Activated naive CD4-positive, alpha-beta T cell treated with Interleukin-2 at 50 U/mL for 16 hours (primary cell): Measurements from ENCODE around the gene TXNL4A.
"Not testable (repeated sequence)": the region's sequence is repeated elsewhere in the genome, so short reads cannot be mapped to it uniquely, and the experiment has no call there.

Experiments used
- DNase-seq: peaks from one replicate; pipeline ENCODE4 v3.0.0-alpha.2; 2020

Gene TXNL4A

GRCh38 chr18:79988451-79989194, at the start of gene TXNL4A:
Gene TXNL4A (minus strand): TSS chr18:79988563. CDS start chr18:79988392, 171 bp downstream.
- DNase-seq, result peak; percentile 86

DNA sequence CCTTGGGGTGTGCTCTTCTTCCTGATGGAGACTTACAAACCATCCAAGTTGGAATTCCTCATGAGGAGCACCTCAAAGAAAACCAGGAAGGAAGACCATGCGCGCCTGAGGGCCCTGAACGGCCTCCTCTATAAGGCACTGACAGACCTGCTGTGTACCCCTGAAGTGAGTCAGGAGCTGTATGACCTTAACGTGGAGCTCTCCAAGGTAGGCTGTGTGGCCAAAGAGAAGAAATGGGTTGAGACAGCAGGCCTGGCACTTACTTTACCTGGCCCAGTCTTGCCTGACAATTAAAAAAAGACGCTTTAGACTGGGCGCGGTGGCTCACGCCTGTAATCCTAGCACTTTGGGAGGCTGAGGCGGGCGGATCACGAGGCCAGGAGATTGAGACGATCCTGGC, 48.9 kb upstream of the TXNL4A start:
- no peak for DNase-seq

- DNase-seq, result no peak
Observed at GRCh38 chr18:80035997-80036396, 47.6 kb upstream of the TXNL4A start.

DNA sequence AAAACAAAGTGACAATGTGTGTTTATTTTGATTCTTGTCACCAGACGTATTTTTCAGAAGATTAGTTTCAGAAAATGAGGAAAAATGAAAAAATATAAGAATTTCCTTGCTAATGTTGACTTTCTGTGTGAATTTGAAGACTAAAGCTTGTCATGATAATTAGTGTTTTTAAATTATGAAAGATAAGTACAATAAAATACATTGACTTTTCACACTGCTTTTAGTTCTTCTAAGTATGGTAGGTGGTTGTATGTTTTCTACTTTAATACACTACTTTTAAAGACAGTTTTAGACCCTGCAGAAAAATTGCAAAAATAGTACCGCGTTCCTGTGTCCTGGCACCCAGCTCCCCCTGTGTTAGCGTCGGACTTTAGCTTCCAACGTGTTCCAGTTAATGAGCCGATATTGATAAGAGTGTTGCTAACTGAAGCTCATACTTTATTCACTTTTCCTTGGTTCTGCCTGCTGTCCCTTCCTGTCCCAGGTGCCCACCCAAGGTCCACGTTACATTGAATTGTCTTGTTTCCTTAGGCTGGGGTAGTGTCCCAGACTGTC, 46.6 kb upstream of the TXNL4A start:
- DNase-seq, result no peak

DNA sequence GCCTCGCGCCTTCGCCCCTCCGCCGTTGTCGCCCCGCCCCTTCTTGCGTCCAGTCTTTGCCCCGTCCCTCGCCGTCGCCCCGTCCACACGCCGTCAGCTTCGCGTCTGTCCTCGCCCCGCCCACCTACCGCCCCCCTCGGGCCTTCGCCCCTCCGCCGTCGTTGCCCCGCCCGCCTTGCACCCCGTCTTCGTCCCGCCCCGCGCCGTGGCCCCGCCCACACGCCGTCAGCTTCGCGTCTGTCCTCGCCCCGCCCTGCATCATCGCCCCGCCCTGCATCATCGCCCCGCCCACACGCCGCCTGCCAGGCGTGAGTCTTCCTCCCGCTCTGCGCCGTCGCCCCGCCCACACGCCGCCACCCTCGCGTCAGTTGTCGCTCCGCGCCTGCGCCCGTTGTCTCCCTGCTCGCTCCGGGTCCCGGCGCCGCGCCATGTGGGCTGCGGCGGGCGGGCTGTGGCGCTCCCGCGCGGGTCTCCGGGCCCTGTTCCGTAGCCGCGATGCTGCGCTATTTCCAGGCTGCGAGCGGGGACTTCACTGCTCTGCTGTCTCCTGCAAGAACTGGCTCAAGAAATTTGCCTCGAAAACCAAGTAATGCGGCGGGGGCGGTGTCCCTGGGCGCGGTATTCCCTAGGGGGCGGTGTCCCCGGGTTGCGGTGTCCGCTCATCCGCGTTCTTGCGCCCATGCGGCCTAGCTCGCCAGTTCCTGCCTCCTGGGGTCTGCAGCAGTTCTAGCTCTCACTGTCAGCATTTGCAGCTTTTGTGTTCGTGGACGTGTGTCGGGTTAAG, 45.9 kb upstream of the TXNL4A start, which contains the start of gene RBFA:
TSS of gene RBFA (plus strand) at position 367 of the 784 bp plus-strand sequence. CDS start at position 429, 62 bp downstream.
- DNase-seq, result peak; percentile 99

DNA sequence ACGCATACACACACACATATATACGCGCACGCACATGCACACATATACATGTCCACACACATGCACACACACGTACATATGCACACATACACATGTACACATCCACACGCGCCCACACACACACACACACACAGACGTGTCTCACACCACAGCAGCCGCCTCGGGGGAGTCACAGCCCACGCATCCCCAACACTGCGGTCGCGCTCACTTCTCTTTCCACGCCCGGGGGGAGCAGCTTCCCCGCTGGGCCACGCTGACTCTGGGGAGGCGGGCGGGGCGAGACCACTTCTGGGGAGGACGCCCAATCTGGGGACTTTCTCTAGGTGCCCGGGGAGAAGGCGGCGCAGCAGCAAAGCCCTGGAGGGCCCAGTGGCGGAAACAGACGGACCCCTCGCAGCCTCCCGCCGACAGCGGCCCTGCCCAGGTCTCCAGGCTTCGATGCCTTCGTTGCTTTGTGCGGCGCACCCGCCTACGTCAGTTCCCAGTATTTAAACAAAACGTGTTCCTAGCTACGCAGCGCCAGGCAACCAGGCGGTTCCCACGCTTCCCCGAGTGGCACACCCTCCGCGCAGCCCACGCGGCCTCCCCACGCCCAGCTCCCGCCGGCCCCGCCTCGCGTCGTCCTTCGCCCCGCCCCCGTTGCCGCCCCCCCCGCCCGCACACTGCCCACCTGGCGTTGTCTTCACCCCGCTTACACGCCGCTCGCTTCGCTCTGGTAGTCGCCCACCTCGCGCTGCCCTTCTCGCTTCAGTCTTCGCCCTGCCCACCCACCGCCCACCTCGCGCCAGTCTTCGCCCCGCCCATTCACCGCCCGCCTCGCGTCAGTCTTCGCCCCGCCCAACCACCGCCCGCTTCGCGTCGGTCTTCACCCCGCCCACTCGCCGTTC, 45.1 kb upstream of the TXNL4A start:
- DNase-seq, result peak; percentile 77

DNA sequence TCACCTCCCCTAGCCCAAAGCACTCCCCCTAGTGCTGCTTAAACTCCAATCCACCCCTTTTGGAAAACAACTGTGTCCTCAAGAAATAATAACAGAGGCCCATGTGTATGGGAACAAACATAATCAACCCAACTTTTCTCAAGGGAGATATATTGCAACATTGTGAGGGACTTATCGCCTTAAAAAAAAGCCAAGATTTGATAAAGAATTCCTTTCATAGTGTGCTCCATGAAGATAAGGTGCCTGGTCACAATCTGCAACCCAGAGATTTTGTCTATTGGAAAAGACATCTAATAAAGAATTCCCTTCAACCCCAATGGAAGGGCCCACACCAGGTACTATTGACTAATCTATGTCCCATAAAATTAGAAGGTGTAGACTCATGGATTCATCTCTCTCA, 41.3 kb upstream of the TXNL4A start:
- no peak for DNase-seq

DNA sequence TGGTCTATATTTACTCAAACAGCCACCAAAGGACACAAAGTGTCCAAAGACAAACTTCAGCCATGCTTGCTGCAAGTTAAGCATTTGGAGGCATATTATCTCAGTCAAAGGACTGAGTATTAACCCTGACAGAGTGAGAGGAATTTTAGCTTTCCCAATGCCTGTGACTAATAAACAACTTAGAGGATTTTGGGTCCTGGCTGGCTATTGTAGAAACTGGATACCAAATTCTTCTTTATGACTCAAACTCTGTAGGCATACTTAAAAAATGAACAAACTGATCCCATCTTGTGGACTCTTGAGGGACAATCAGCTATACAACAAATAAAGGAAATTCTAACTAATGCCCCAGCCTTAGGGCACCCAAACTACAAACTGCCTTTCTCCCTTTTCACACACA, 39.4 kb upstream of the TXNL4A start:
- not testable (repeated sequence) for DNase-seq

GRCh38 chr18:80026363-80026762, 38.0 kb upstream of the TXNL4A start:
- no peak for DNase-seq

- no peak for DNase-seq
Observed at GRCh38 chr18:80023173-80023572, 34.8 kb upstream of the TXNL4A start.

- DNase-seq, result no peak
Observed at GRCh38 chr18:80022613-80023012, 34.2 kb upstream of the TXNL4A start.

- no peak for DNase-seq
Observed at GRCh38 chr18:80012714-80013113, 24.4 kb upstream of the TXNL4A start.

DNA sequence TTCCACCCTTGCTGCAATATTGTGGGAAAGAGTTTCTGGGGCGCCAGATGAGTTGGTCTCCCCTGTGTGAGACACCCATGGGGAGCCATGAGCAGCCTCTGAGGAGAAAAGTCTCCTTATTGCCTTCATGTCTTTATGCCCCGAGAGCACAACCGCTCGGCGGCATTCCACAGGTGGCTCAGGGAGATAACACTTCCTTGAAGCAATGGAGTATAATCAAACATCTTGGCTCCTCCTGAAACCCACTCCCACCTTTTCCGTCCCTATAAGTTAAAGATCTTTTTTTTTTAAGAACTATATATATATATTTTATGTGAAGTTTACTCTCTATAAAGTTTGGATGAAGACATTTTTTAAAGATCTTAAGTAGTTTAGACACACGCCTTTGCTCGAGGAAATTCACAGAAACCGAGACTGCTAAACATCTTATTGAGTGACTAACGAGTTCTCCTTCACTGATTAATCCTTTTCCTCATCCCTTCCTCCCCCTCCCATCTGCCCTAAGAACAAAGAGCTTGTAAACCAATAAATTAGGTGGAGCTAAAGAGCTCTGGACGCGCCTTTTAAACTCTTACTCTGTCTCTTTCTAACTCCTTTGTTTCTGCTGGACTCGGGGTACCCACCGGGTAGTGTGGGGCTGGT, 23.3 kb upstream of the TXNL4A start:
- DNase-seq, result not testable (repeated sequence)

- no peak for DNase-seq
Observed at GRCh38 chr18:80010551-80010906, 22.2 kb upstream of the TXNL4A start.

GRCh38 chr18:80009661-80010550, 21.5 kb upstream of the TXNL4A start:
- no peak for DNase-seq

DNA sequence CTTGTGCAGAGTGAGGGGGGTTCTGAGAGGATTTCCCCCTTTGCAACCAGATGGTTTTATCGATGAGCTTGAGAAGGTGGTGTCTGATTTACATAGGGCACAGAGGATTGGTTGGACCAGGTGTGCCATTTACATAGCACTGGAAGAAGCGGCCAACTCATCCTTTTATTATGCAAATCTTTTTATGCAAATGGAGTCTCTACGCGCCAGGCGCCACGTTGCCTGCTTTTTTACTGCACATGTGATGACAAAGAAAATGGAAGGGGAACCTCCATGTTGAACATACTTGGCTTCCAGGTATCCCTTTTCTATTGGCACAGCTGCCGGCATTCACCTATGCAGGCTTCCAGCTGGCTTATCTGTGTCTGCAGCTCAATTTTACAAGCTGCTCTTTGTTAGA, 18.4 kb upstream of the TXNL4A start:
- no peak for DNase-seq

GRCh38 chr18:80004600-80005342, 16.4 kb upstream of the TXNL4A start:
- no peak for DNase-seq

DNA sequence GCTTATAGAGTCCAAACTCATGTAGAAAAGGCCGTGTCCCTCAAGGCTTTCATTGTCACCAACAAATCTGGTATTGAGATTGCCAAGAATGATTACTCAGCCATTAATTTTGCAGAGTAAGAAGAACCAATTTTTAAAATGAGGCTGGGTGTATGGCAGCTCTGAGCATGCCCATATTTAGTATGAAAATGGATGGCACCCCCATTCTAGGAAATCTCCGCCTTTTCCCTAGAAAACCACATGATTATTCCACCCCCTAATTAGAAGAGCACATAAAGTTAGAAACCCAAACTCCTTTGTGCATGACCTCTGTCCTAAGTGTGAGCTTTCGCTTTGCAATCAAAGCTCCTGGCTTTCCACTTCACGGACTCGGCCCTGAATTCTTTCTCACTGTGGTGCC, 14.1 kb upstream of the TXNL4A start:
- no peak for DNase-seq

- DNase-seq, result no peak
Observed at GRCh38 chr18:80000877-80001276, 12.5 kb upstream of the TXNL4A start.

- DNase-seq, result not testable (repeated sequence)
Observed at GRCh38 chr18:79999701-80000100, 11.3 kb upstream of the TXNL4A start.

- no peak for DNase-seq
Observed at GRCh38 chr18:79991494-79991893, 3.1 kb upstream of the TXNL4A start.
